Esophagus muscularis mucosa (tissue), 4 donors: ENCODE results near the gene CAV1. TPM values are rescaled to one million over a fixed set of nuclear protein-coding genes. Genes with fewer than 3 reads are reported as not detected.

ENCODE experiments used
- DNase-seq: peaks from one replicate; pipeline ENCODE4 v3.0.0-alpha.2; 2017; ENCODE audit errors: extremely low spot score
- H3K27ac ChIP-seq, 4 donors: fragments of 200-600 bp; sonication (generic); replicated peaks in 1 of 4; 1 replicate in 3 of 4; 2 replicates in 1 of 4; pipeline ENCODE4 v1.5.1; 2016 to 2019; ENCODE audit warnings: mild to moderate bottlenecking in 1 of 4
- H3K27me3 ChIP-seq, 4 donors: fragments of 200-600 bp; sonication (generic); one replicate each; pipeline versions ENCODE4 v1.5.1 to v1.6.0; 2016 to 2019
- H3K36me3 ChIP-seq, 4 donors: fragments of 200-600 bp; sonication (generic); one replicate each; pipeline ENCODE4 v1.5.1; 2016 to 2019
- H3K4me1 ChIP-seq, 4 donors: fragments of 200-600 bp; sonication (generic); one replicate each; pipeline ENCODE4 v1.5.1; 2016 to 2019
- H3K4me3 ChIP-seq, 4 donors: fragments of 200-600 bp; sonication (generic); 1 replicate in 2 of 4; 2 replicates in 2 of 4; pipeline ENCODE4 v1.5.1; 2016 to 2019; ENCODE audit warnings: mild to moderate bottlenecking in 4 of 4, moderate library complexity in 1 of 4
- H3K9me3 ChIP-seq, 4 donors: fragments of 200-600 bp; sonication (generic); 1 replicate in 3 of 4; 2 replicates in 1 of 4; pipeline ENCODE4 v1.5.1; 2016 to 2019
- CTCF ChIP-seq, 3 experiments: fragments of 200-600 bp in 2 of 3; fragments of 450-650 bp in 1 of 3; sonication (generic) in 2 of 3; IDR thresholded peaks; one replicate each; pipeline ENCODE4 v1.5.1; 2017 to 2019; ENCODE audit warnings: antibody characterized with exemption in 3 of 3, mild to moderate bottlenecking in 2 of 3, moderate library complexity in 1 of 3
- EP300 ChIP-seq: sonication (generic); formaldehyde crosslinking; IDR thresholded peaks from one replicate; pipeline ENCODE4 v1.6.1; 2017; ENCODE audit warnings: antibody characterized with exemption
- POLR2A ChIP-seq: fragments of 450-650 bp; IDR thresholded peaks from one replicate; pipeline ENCODE4 v1.6.1; 2017; ENCODE audit warnings: antibody characterized with exemption, moderate library complexity, mild to moderate bottlenecking, low read depth
- POLR2AphosphoS5 ChIP-seq, 2 donors: sonication (generic); formaldehyde crosslinking; IDR thresholded peaks; one replicate each; pipeline ENCODE4 v1.6.1; 2017; ENCODE audit warnings: antibody characterized with exemption in 2 of 2
- WGBS: methylation state at CpG from one replicate; pipeline ENCODE4 v1.1.5; 2018; 5-methylcytosine and 5-hydroxymethylcytosine counted together
- intact Hi-C: fragments of 100-400 bp; cut with DNase I; formaldehyde crosslinking; loops from one replicate; pipeline ENCODE4 v1.15.1; 2023
- total RNA-seq, 4 donors: library from RNA; depleted of rRNA; stranded (reverse); fragments of >200 nt; gene quantifications; one replicate each; pipeline versions ENCODE4 v1.1.0 to v1.2.1, GENCODE V29; 2016

CAV1 gene
- total RNA-seq, 4 donors from 2014 or later = 434 to 638 (median 591) TPM

GRCh38 chr7:116548506-116548905 is 23.7 kb downstream of the CAV1 start:
- Histone ChIP-seq H3K27ac (peak overlapping the region; percentile 37 to 63 (median 56)), H3K36me3 (peaks cover 0 to 50% (median 16%) of the 10 kb centered on the region in 4 donors), H3K9me3 (no peaks in the 10 kb centered on the region), H3K4me3 (no peak overlapping the region), H3K4me1 (peaks cover 78 to 96% (median 79%) of the 10 kb centered on the region in 4 donors), H3K27me3 (no peaks in the 10 kb centered on the region)
- intact Hi-C loops = no loop called here
- DNase-seq = no peak
- WGBS = 81% methylated on average over 3 of the region's 3 CpGs
- TF ChIP-seq POLR2AphosphoS5 (IDR thresholded peaks at IDR 0.05) (no peak), EP300 (no peak)

- Histone ChIP-seq H3K4me1 (peaks cover 79 to 96% (median 84%) of the 10 kb centered on the region in 4 donors), H3K27ac (peak overlapping the region in 2 of 4 donors; percentile 37 to 57), H3K4me3 (no peak overlapping the region), H3K9me3 (no peaks in the 10 kb centered on the region), H3K27me3 (no peaks in the 10 kb centered on the region), H3K36me3 (peaks cover 0 to 50% (median 16%) of the 10 kb centered on the region in 4 donors)
- no peak for DNase-seq
- TF ChIP-seq POLR2AphosphoS5 (IDR thresholded peaks at IDR 0.05) = no peak
- no peak for TF ChIP-seq POLR2A
- TF ChIP-seq EP300 = no peak
- TF ChIP-seq CTCF (IDR thresholded peaks at IDR 0.05) = no peak
- intact Hi-C loops = no loop called here
Observed at GRCh38 chr7:116549370-116549769, 24.5 kb downstream of the CAV1 start.

GRCh38 chr7:116551692-116552091 is 26.9 kb downstream of the CAV1 start:
- WGBS = 96% methylated on average over 5 of the region's 5 CpGs
- peaks cover 0 to 55% (median 16%) of the 10 kb centered on the region in 4 donors for H3K36me3 ChIP-seq
- H3K4me3 ChIP-seq = no peak overlapping the region
- H3K4me1 ChIP-seq = peaks cover 77 to 96% (median 83%) of the 10 kb centered on the region in 4 donors
- intact Hi-C loops = no loop called here
- H3K27me3 ChIP-seq = no peaks in the 10 kb centered on the region
- DNase-seq = no peak
- peak overlapping the region; percentile 9 to 63 (median 44) for H3K27ac ChIP-seq
- no peak for TF ChIP-seq EP300
- TF ChIP-seq POLR2AphosphoS5 (IDR thresholded peaks at IDR 0.05) = no peak
- TF ChIP-seq POLR2A = no peak
- TF ChIP-seq CTCF (IDR thresholded peaks at IDR 0.05) = no peak
- H3K9me3 ChIP-seq = no peaks in the 10 kb centered on the region

- no peak for DNase-seq
- Histone ChIP-seq H3K4me1 (peaks cover 78 to 96% (median 81%) of the 10 kb centered on the region in 4 donors), H3K27me3 (no peaks in the 10 kb centered on the region), H3K9me3 (no peaks in the 10 kb centered on the region), H3K4me3 (no peak overlapping the region), H3K27ac (peak overlapping the region; percentile 22 to 63 (median 44)), H3K36me3 (peaks cover 0 to 46% (median 14%) of the 10 kb centered on the region in 4 donors)
- WGBS = 50% methylated on average over 1 of the region's 1 CpG
- intact Hi-C loops = no loop called here
- TF ChIP-seq POLR2A (no peak), EP300 (no peak), CTCF (IDR thresholded peaks at IDR 0.05) (no peak)
Observed at GRCh38 chr7:116552602-116553001, 27.8 kb downstream of the CAV1 start.

- Histone ChIP-seq H3K27ac (peak overlapping the region; percentile 50 to 67 (median 64)), H3K36me3 (peaks cover 2 to 42% (median 12%) of the 10 kb centered on the region in 4 donors), H3K27me3 (no peaks in the 10 kb centered on the region), H3K9me3 (no peaks in the 10 kb centered on the region), H3K4me1 (peaks cover 77 to 90% (median 82%) of the 10 kb centered on the region in 4 donors), H3K4me3 (no peak overlapping the region)
- TF ChIP-seq POLR2A (no peak), CTCF (IDR thresholded peaks at IDR 0.05) (no peak), EP300 (no peak), POLR2AphosphoS5 (IDR thresholded peaks at IDR 0.05) (peak in 1 of 2 donors; percentile 6)
- no peak for DNase-seq
- WGBS = 46% methylated on average over 3 of the region's 3 CpGs
- intact Hi-C loops = no loop called here
Observed at GRCh38 chr7:116553168-116553964, 28.5 kb downstream of the CAV1 start.
